GM11168 (cell line): ENCODE results near the gene ABCC5.

ENCODE experiments used
- in situ Hi-C: fragments of 300-500 bp; cut with MboI; formaldehyde crosslinking; loops from one replicate; pipeline ENCODE4 v1.12.0; 2022; ENCODE audit warnings: low sequenced_read_pairs; ENCODE audit not compliant: unreplicated experiment

ABCC5 gene

GRCh38 chr3:183984127-183984740, 33.5 kb downstream of the ABCC5 start:
- in situ Hi-C loops, result no loop called here

DNA sequence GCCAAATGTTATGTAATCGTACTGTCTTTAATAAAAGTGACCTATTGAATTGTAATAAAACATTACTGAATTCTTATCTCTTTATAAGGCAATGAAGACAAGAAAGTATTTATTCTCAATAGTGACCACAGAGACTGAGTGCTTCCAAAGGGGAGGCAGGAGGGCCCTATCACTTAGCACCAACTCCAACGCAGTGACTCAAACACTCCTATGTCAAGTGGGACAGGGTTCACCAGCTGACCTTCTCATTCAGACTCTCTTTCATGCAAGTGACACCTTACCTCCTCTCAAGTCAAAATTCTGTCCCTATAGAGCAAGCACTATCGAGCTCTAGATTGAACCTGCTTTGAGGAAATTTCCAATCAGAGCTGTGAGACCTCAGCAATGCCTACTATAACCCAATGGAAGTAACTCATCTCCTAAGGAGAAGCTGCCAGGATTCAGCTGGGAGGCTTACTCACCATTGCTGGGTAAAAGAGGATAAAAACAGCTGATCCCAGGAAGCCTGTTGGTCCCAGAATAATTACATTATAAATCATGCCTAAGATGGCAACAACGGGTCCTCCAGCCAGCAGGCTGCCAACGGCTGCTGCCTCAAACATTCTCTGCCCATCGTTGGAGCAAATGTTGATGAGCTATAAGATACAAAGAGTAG, 35.6 kb downstream of the ABCC5 start:
- in situ Hi-C loops, result no loop called here

DNA sequence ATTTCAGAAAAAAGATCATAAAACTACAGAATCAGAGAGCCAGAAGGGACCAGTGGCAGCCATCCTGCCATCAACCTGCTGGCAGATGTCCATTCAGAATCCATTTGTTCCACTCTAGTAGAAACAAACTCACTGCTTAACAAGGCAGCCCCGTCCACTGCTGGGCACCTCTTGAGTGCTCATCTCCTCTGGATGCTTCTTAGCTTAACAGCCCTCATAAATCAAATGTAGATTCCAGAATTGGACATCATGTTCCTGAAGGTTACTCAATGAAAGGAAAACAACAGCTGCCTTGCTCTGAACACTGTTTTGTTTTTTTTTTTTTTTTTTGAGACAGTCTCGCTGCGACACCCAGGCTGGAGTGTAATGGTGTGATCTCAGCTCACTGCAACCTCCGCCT, 37.3 kb downstream of the ABCC5 start:
- in situ Hi-C loops, result no loop called here

DNA sequence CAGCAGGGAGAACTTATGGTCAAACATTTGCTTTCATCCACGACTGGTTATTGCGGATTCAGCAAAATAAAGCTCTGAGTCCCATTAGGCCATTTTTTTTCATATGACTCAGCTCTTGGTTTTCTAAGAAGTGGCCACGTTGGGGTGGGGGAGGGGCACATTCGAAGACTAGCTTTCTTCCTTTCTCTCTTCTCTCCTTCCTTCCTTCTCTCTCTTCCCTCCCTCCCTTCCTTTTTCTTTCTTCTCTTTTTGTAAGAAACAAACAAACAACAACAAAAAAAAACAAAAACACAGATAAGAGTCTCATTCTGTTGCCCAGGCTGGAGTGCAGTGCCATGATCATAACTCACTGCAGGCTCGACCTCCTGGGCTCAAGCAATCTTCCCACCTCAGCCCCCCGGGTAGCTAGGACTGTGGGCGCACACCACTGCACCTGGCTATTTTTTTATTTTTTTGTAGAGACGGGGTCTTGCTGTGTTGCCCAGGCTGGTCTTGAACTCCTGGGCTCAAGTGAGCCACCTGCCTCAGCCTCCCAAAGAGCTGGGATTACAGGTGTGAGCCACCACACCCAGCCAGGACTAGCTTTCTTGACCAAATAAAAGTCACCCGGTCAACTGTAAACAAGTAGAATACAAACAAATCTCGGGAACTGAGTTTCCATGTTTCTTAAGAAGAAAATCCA, 41.6 kb downstream of the ABCC5 start:
- in situ Hi-C loops, result no loop called here

- in situ Hi-C loops, result no loop called here
Measured at GRCh38 chr3:183968666-183969245, 48.9 kb downstream of the ABCC5 start.

DNA sequence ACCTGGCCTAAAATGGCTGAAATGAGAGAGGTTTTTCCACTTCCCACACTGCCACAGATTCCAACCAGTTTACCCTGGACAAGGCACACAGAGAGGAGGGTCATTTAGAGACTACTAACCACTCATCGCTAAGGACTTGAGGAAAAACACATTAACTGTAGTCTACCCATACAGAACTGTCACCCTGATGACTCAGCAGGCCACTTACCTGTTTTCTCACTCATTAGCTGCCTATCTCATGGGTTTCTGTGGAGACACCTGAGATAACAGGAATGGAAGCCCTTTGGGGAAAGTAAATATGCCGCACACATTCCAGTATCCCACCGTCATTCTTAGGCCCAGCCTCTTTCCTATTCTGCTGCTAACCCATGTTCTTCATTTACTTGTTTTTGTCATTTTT, 50.0 kb downstream of the ABCC5 start:
- in situ Hi-C loops, result no loop called here

GRCh38 chr3:183966361-183966791, 51.3 kb downstream of the ABCC5 start:
- in situ Hi-C loops, result no loop called here

- in situ Hi-C loops, result no loop called here
Measured at GRCh38 chr3:183962807-183963206, 54.9 kb downstream of the ABCC5 start.

DNA sequence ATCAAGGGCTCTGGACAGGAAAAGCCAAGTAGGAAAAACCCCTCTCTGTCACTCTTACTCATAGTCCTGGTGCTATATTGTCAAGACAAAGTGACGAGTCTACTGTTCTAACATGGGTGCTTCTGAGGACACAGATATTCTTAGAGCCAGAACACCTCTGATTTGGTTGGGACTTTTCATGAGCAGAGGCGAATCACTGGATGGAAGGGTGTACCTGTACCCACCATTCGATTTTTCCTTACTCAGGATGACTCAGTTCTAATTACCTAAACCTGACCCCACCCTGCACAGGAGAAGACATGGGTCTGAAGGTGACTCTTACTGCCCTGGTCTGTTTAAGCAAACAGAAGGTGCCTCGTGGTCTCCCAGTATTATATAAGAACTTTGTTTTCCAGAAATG, 58.5 kb downstream of the ABCC5 start:
- in situ Hi-C loops, result no loop called here

DNA sequence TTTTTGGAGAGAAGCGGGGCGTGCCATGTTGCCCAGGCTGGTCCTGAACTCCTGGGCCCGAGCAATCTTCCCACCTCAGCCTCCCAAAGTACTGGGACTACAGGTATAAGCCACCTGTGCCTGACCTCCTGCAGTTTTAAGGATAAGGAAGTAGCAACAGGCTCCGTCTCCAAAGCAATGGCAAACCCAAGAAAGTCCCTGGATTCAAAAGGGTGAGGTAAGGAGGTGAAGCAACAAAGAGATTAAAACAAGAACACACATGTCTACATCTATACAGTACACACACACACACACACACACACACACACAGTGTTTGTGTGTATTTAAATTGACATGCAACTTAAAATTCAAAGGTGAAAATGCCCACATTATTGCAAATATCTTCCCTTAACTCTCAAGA, 58.9 kb downstream of the ABCC5 start:
- in situ Hi-C loops, result no loop called here

DNA sequence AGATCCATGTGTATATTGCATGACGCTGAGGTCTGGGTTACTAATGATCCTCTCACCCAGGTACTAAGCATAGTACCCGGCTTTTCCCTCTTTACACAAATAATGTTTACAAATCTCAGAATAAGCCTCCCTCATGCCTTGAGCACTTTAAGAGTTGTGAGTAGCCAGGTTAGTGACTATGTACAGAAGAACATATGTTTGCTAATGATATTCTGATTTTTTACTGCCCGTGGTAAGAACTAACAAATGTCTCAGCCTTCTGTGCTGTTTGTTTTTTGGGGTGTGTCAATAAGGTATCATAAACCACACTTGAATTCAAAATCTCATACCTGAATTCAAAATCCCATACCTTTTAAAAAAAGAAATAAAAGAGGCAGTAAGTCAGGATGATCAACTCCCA, 59.5 kb downstream of the ABCC5 start:
- in situ Hi-C loops, result no loop called here

DNA sequence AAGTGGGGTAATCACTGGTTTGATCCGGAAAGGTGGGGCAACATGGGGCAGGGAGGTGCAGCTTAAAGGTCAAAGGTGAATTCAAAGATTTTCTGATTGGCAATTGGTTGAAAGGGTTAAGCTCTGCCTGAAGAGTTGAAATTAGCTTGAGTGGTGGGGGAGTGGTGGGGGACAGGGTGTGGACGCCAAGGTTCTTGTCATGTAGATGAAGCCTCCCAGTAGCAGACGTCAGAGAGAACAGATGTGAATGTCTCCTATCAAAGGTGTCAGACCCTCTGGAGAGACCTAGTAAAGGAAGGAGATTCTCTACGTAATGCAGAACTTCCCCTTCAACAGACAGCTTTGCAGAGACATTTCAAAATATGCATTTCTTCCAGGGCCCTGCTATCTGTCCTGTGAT, 62.8 kb downstream of the ABCC5 start:
- in situ Hi-C loops, result no loop called here

DNA sequence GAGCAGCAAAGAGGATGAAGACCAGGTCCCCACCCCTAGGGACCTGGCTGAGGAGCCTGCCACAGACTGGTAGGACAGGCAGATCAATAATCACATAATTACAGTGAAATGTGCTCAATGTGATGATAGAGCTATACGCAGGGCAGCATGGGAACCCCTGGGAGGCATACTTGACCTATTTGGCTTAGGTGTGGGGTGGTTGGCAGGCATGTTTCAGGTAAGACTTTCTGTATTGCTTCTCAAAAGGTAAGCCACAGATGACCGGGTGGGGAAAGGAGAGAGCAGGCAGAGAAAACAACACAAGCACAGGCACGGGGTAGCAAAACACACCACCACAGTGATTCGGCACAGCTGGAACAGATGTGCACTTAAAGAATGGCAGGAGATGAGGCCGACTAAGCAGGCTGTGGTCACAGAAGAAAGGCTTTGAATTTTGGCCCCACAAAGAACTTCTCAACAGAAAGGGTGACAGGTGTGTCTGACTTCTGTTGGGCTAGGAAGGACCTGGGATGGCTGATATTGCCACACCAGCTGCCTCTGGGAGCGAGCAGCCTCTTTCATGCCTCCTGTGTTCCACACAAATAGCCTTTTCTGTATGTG, 64.1 kb downstream of the ABCC5 start:
- in situ Hi-C loops, result no loop called here

- in situ Hi-C loops, result no loop called here
Measured at GRCh38 chr3:183951459-183951858, 66.2 kb downstream of the ABCC5 start.

DNA sequence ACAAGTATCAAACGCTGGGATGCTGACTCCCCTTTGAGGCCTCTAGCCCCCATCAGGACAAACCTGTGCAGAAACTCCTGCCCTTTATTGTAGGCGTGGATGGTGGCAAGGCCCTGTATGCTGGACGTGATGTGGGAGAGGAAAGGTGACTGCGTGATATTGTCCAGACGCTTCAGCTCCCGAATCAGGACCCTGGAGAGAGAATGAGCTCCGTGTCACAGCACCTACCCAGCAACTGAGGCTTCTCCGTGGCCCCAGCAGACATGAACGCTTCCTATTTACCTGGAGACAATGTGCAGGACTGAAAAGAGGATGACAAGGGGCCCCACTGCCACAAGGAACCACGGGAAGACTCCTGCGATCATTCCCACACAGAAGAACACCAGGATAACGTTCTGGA, 68.0 kb downstream of the ABCC5 start:
- in situ Hi-C loops, result no loop called here

GRCh38 chr3:183946037-183946436, 71.6 kb downstream of the ABCC5 start:
- in situ Hi-C loops, result no loop called here

DNA sequence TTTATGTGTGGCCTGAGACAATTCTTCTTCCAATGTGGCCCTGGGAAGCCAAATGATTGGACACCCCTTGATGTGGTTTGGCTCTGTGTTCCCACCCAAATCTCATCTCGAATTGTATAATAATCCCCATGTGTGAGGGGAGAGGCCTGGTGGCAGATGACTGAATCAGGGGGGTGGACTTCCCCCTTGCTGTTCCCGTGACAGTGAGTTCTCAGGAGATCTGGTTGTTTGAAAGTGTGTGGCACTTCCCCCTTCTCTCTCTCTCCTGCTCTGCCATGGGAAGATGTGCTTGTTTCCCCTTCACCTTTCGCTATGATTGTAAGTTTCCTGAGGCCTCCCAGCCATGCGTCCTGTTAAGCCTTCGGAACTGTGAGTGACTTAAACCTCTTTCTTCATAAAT, 72.9 kb downstream of the ABCC5 start:
- in situ Hi-C loops, result no loop called here

DNA sequence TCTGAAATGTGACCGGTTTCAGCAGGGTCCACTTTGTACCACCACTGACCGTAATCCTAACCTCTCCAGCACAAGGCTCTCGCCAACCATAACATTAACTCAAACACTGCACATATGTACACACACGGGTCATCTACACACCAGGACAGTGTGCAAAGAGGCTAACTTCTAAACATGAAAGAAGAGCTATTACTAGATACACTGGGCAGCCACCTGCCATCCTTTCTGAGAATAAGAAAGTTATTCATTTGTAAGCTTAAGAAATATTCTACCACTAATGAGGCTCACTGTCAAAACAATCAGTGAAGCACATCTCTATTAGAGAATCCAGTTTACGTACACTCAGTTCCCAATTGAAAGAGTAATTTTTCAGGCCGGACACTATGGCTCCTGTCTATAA, 73.9 kb downstream of the ABCC5 start:
- in situ Hi-C loops, result no loop called here

DNA sequence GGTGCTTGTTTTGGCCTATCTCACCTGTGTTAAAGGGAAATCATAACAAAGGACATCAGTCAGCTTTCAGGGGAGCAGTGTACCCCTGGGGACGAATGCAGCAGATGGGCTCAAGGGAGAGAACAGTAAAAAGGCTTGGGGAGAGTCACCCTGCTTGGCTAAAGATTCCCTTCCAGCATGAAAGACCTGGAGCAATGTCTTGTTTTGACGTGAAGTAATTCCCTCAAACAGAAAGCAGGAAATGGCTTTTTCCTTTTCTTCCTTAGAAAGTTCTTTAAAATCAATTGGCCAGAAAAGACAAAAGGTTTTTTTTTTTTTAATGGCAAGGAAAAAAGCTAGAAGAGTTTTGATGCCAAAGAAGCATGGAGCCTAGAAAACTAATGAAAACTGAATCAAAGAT, 76.5 kb downstream of the ABCC5 start:
- in situ Hi-C loops, result no loop called here

DNA sequence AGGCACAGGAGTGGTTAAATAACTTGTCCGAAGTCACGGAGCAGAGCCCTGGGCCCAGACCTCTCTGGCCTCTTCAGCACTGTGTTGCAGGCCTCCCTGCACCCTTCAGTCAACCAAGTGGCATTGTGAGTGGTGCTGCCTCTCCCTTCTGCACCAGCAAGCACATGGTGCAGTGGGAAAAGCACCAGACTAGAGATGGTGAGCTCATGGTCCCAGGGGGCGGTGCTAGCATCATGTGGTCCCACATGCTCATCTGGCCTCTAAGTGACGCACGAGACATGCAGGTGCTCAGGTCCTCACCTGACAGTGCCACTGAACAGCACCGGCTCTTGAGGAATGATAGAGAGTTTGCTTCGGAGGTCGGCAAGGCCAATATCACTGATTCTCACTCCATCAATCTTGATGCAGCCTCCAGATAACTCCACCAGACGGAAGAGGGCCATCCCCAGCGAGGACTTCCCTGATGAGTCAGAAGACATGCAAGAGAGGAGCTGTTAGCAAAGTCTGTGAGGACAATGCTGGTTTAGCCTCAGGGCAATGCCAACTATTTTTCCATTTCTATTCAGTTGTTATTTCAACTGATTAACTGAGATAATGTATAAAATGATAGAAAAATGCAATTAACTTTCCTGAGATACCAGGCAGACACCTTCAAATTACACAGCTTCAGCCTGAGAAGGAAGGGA, 79.9 kb downstream of the ABCC5 start:
- in situ Hi-C loops, result no loop called here
